IMR-90 (cell line): ENCODE results near the gene UPB1.

Experiments
- POLR2A ChIP-seq: IDR thresholded peaks from 2 replicates; pipeline ENCODE4 v1.6.1; 2012; ENCODE audit warnings: mild to moderate bottlenecking, low read depth, low read length
- RAD21 ChIP-seq: IDR thresholded peaks from 2 replicates; pipeline ENCODE4 v1.6.1; 2012; ENCODE audit warnings: low read length, improper control_type of control experiment
- RCOR1 ChIP-seq: IDR thresholded peaks from 2 replicates; pipeline ENCODE4 v1.6.1; 2012; ENCODE audit warnings: mild to moderate bottlenecking, low read length, improper control_type of control experiment; ENCODE audit not compliant: insufficient replicate concordance
- TF ChIP-seq, protein P1 (sequence below): conservative IDR thresholded peaks from 2 replicates; pipeline ENCODE4 v1.5.1; 2012; ENCODE audit warnings: mild to moderate bottlenecking, low read depth, low read length, improper control_type of control experiment
- TF ChIP-seq, protein P2 (sequence below): fragments of 150-350 bp; IDR thresholded peaks from 2 replicates; pipeline ENCODE4 v1.6.1; 2017; ENCODE audit warnings: mild to moderate bottlenecking, antibody characterized with exemption, low read length, low read depth

DNA sequence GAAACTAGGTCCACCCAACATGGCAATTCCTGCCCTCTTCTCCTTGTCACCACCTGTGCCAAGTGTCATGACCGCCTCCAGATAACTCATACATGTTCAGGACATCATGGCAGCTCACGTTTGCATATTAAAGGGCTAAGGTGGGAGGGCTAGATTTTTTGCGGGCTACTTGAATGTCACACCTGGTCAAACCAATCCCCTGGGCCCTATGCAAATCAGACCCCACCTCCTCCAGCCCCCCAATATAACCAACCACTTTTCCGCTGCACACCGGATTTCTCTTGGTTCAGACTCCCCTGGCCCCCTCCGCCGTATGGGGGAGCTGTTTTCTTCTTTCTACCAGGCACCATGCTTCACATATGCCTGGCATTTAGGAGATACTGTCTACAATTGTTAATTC, 12.6 kb downstream of the UPB1 start:
- TF ChIP-seq POLR2A, result no peak
- TF ChIP-seq, protein P1, sequence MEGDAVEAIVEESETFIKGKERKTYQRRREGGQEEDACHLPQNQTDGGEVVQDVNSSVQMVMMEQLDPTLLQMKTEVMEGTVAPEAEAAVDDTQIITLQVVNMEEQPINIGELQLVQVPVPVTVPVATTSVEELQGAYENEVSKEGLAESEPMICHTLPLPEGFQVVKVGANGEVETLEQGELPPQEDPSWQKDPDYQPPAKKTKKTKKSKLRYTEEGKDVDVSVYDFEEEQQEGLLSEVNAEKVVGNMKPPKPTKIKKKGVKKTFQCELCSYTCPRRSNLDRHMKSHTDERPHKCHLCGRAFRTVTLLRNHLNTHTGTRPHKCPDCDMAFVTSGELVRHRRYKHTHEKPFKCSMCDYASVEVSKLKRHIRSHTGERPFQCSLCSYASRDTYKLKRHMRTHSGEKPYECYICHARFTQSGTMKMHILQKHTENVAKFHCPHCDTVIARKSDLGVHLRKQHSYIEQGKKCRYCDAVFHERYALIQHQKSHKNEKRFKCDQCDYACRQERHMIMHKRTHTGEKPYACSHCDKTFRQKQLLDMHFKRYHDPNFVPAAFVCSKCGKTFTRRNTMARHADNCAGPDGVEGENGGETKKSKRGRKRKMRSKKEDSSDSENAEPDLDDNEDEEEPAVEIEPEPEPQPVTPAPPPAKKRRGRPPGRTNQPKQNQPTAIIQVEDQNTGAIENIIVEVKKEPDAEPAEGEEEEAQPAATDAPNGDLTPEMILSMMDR, result no peak
- no peak for TF ChIP-seq RCOR1
- TF ChIP-seq RAD21, result no peak
- TF ChIP-seq, protein P2, sequence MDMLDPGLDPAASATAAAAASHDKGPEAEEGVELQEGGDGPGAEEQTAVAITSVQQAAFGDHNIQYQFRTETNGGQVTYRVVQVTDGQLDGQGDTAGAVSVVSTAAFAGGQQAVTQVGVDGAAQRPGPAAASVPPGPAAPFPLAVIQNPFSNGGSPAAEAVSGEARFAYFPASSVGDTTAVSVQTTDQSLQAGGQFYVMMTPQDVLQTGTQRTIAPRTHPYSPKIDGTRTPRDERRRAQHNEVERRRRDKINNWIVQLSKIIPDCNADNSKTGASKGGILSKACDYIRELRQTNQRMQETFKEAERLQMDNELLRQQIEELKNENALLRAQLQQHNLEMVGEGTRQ, result no peak
